ENCODE results near the gene FUT1. TPM values are rescaled to one million over a fixed set of nuclear protein-coding genes. Genes with fewer than 3 reads are reported as not detected.

The FUT1 gene
- total and polyA plus RNA-seq, 9 of the 15 experiments (the other 6 are each of a cell fraction or from before 2014, with no cell fraction given), result 2.3 to 18.5 (median 8.8) TPM

GRCh38 chr19:48746738-48747575, 5.5 kb downstream of the FUT1 start, which contains the start of gene IZUMO1 (continued):
- no peak for TF ChIP-seq REST (IDR thresholded peaks at IDR 0.05; ENCODE audit: borderline replicate concordance)
- no peak for TF ChIP-seq REST (CRISPR knock-in tag; IDR thresholded peaks at IDR 0.05; ENCODE audit: low read depth)
- TF ChIP-seq POLR2B (IDR thresholded peaks at IDR 0.05; ENCODE audit: low read depth, partially characterized antibody), result peak; percentile 38
- no peak for TF ChIP-seq CTCF (IDR thresholded peaks at IDR 0.05 in 2 of 3, conservative IDR thresholded peaks at IDR 0.05 in 1 of 3; ENCODE audit: insufficient read depth in 2 of 3, low read depth in 1 of 3, low read length in 3 of 3)
- TF ChIP-seq RHOXF2B (CRISPR knock-in tag; conservative IDR thresholded peaks at IDR 0.05), result no peak
- TF ChIP-seq SFPQ (IDR thresholded peaks at IDR 0.05; ENCODE audit: low read depth, low read length), result no peak
- no peak for TF ChIP-seq FUS (optimal IDR thresholded peaks at IDR 0.05; ENCODE audit: low read depth, low read length)
- TF ChIP-seq CTBP1 (IDR thresholded peaks at IDR 0.05; ENCODE audit: borderline replicate concordance), result peak; percentile 27; the same call in 1 of the 2 replicates
- no peak for TF ChIP-seq ZNF696 (CRISPR knock-in tag; conservative IDR thresholded peaks at IDR 0.05)
- TF ChIP-seq CREM (IDR thresholded peaks at IDR 0.05; ENCODE audit: low read depth), result peak; percentile 82; the same call in 1 of the 2 replicates
- TF ChIP-seq FOXJ2 (tag; IDR thresholded peaks at IDR 0.05), result peak; percentile 56; the same call in 1 of the 2 replicates
- TF ChIP-seq HEY1 (CRISPR knock-in tag; IDR thresholded peaks at IDR 0.05; ENCODE audit: borderline replicate concordance), result no peak
- TF ChIP-seq ZKSCAN3 (CRISPR knock-in tag; IDR thresholded peaks at IDR 0.05), result no peak
- no peak for TF ChIP-seq SNIP1 (IDR thresholded peaks at IDR 0.05; ENCODE audit: low read depth)
- no peak for TF ChIP-seq PCBP1 (IDR thresholded peaks at IDR 0.05; ENCODE audit: low read depth, low read length, poor library complexity, severe bottlenecking)
- no peak for TF ChIP-seq KAT2B (IDR thresholded peaks at IDR 0.05; ENCODE audit: low read depth, low read length)

All from K562 (cell line).